Ramos (cell line): ENCODE data around the gene UGGT2.
"Not testable (repeated sequence)": the region's sequence is repeated elsewhere in the genome, so short reads cannot be mapped to it uniquely, and the experiment has no call there.

ENCODE experiments used
- in situ Hi-C: fragments of 300-500 bp; cut with MboI; formaldehyde crosslinking; loops from one replicate; pipeline ENCODE4 v1.14.3; 2022; ENCODE audit warnings: low sequenced_read_pairs; ENCODE audit not compliant: unreplicated experiment

UGGT2 gene

DNA sequence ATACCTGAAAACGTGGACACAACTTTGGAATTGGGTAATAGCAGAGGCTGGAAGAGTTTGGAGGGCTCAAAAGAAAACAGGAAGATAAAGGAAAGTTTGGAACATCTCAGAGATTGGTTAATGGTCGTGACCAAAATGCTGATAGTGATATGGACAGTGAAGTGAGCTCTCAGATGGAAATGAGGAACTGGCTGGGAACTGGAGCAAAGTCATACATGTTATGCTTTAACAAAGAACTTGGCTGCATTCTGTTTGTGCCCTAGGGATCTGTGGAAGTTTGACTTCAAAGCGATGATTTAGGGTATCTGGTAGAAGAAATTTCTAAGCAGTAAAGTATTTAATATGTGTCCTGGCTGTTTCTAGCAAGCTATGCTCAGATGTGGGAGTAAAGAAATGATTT lies 240.1 kb downstream of the UGGT2 start:
- in situ Hi-C loops = no loop called here

DNA sequence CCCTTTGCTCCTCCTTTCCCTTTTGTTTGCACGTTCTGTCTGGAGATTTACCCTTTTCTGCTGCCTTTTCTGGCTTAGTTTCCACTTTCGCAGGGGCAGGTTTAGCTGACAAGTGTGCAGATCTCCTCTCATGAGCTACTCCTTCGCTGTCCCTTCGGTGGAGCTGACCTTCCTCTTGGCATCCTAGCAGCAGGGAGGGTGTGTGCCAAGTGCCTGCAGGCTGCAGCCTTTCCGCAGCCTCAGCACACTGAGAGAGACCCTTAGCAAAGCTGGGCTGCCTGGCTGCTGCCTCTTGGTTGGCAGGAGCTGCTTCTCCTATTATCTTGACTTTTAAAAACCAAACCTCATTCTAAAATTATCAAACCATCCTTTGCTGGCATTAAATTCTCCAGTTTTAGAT lies 243.8 kb downstream of the UGGT2 start:
- in situ Hi-C loops = no loop called here

DNA sequence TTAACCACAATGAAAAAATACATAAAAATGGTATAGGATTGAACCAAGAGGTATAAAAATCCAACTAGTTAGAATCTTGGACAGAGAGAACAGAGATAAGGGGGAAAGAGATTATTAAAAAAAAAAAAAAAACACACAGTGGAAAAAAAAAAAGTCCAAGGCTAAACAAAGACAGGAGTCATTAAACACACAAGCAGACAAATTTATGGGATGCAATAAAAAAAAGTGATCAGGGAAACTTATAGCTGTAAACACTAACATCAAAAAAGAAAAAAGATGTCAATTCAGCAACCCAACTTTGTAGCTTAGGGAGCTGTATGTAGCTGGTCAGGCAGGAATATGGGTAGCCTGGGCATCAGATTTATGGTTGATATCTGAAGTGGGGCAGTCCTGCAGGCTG lies 247.3 kb downstream of the UGGT2 start:
- in situ Hi-C loops = no loop called here

DNA sequence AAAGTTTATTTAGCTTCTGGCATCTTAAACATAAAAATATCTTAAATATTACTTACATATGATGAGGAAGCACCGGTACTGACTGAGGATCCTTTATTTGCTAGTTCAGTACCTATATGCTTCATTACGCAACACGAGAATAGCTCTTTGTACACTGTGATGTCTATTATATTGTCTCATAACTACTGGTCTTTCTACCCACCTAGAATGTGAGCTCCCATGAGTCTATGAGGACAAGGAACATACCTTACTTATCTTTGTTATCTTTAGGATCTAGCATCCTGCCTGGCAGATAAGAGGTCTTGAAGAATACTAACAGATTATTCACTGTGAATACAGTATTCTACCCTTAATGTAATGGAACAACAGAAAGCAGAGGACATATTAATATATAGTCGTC lies 251.4 kb downstream of the UGGT2 start:
- in situ Hi-C loops = no loop called here

DNA sequence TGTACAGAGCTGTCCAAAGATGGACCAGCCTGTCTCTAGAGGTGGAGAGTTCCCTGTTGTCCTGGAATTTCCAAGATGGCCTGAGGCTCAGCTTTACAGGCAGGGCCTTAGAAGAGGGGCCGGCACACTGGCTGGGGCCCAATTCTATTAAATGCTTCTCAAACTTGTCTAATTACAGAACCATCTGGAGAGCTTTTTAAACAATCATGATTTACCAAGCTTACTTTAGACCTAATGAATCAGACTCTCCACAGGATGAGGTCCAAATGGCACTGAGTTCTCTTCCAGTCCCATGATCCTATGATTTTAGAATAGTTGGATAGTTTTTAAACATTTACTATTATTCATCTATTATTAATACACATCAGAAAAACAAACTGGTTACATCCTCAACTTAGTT lies 252.8 kb downstream of the UGGT2 start:
- in situ Hi-C loops = no loop called here

DNA sequence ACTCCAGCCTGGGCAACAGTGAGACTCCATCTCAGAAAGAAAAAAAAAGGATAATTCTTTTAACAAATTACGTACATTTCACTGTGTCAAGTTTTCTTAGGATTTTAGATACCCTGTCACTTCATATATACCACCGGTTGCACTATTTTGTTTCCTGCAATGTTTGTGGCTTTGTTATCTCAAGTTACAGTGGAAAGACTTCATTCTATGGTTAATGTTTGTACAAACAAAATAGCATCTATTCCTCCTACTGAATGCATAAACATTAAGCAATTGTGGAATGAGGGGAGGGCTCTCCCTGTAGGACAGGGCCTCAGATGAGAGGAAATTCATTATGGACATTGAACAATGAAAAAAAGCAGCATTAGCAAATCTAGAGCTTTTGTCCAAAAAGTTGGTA lies 256.2 kb downstream of the UGGT2 start:
- in situ Hi-C loops = no loop called here

DNA sequence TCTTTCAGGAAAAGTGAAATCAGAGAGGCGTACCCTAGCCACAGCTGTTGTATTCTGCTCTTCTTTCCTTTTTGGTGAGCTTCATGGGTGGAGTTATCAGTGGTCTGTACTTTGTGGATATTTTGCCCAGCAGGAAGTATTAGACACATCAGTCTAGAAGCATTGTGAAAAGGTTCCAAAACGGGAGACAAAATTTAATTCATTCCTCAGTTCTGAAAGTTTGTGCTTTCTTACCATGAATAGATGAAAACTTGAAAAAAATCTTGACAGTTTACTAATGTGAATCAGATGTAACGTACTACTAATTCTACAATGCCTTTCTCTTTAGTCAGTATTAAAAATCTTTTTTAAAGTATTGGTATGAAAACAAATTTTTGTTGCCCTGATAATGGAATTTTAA lies 259.4 kb downstream of the UGGT2 start:
- in situ Hi-C loops = no loop called here

DNA sequence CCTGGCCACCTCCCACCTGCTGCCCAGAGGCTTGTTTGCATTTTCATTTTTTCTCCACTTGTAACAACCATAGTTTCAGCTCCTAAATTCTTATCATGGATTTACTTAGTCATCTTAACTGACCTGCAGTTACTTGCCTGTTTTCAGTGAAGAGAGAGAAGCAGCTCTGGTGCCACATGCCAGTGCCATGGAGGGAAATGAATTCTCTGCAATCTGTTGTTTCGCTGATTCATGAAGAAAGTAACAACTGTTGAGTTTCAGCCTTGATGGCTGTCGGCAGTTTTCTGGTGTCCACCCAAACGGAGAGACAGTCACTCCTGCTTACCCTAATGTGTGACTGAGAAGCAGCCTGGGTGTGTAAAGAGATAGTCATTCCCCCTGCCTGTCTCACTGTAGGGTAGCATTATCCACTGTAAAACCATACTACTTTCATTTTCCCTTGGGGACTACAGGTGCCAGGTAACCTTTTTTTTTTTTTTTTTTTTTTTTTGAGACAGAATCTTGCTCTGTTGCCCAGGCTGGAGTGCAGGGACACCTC lies 260.1 kb downstream of the UGGT2 start:
- in situ Hi-C loops = no loop called here

DNA sequence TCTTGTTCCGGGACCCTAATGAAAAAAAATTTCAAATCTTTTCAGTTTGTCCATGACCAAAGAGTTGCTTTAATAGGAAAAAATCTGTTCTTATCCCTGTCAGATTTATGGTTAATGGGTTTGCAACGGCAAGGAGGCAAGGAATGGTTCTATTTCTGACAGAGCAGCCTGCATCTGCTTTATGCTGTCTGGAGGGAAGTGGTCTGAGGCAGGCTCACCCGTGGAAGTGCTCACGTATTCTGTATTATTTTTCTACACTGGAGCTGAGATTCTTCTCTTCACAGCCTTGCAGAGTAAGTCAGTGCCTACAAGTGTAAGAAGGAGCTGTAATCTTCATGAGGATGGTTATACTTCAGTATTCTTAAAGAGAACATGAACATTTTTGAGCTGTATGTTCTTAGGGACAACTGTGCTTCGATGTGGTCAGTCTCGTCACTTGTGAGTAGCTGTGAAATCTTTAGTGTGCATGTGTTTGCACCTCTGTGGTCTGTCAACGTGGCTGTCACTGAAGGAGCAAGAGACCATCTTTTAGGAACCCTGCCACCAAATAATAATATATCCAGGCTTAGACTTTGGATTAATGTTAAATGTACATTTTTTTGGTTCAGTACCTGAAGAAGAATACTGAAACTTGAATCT lies 262.0 kb downstream of the UGGT2 start:
- in situ Hi-C loops = no loop called here

DNA sequence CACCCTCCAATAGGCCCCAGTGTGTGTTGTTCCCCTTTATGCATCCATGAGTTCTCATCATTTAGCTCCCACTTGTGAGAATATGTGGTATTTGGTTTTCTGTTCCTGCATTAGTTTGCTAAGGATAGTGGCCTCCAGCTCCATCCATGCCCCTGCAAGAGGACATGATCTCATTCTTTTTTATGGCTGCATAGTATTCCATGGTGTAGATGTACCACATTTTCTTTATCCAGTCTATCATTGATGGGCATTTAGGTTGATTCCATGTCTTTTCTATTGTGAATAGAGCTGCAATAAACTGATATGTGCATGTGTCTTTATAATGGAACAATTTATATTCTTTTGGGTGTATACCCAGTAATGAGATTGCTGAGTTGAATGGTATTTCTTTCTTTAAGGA lies 263.9 kb downstream of the UGGT2 start:
- in situ Hi-C loops = not testable (repeated sequence)

DNA sequence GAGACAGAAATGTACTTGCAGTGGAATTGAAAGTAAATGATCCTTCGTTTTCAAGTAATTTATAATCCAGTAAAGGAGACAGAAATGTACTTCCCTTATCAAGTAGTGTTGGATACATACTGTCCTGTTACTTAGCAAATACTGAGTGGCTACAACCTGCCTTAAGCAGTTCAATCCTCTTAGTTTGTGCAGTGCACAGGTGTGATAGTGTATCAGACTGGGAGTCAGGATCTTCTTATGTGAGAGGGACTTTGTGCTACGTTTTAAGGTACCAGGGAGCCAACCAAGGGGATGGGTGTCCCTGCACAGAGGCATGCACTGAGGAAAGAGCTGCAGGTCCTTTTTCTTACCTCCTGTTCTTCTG lies 265.1 kb downstream of the UGGT2 start:
- in situ Hi-C loops = no loop called here

DNA sequence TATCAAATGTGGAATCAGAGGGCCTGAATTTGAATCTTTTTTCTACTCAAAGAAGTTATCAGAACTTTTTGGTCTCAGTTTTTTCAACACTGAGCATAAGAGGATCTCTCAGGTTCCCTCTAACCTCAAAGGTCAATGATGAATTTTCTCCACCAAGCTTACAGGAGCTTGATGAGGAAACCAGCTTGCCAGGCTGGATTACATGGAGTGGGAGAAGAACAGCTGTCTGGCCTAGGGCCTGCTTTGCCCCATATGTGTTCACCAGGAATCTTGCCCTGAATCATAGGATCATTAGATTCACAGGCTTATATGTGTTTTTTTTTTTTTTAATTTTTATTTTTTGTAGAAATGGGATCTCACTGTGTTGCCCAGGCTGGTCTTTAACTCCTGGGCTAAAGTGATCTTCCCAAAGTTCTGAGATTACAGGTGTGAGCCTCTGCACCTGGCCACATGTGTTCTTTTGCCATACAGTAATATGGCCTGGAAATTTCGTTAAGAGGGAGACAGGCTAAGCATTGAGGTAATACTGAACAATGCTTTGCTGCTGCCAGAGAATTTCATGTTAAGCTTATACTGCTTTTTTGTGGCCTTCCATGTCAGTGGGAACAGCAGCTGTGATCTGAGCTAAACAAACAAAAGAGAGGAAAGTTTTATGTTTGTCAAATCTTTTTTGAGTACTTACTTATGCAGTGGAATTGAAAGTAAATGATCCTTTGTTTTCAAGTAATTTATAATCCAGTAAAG lies 265.7 kb downstream of the UGGT2 start:
- in situ Hi-C loops = no loop called here

DNA sequence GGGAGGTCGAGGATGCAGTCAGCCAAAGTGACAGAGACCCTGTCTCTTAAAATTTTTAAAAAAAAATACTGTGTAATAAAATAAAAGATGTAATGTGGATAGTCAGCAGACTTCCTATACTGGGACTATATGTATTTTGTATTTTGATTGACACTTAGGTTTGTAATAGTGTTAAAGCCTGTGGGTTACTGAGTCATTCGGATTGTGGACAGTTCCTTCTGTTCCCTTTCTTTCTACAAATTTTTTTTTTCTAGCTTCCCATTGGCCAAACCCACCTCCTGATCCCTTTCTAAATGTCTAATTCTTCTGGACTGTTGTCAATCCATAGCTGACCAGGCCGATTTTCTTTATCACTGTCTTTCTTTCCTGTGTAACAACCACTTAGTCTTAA lies 268.3 kb downstream of the UGGT2 start:
- in situ Hi-C loops = no loop called here

DNA sequence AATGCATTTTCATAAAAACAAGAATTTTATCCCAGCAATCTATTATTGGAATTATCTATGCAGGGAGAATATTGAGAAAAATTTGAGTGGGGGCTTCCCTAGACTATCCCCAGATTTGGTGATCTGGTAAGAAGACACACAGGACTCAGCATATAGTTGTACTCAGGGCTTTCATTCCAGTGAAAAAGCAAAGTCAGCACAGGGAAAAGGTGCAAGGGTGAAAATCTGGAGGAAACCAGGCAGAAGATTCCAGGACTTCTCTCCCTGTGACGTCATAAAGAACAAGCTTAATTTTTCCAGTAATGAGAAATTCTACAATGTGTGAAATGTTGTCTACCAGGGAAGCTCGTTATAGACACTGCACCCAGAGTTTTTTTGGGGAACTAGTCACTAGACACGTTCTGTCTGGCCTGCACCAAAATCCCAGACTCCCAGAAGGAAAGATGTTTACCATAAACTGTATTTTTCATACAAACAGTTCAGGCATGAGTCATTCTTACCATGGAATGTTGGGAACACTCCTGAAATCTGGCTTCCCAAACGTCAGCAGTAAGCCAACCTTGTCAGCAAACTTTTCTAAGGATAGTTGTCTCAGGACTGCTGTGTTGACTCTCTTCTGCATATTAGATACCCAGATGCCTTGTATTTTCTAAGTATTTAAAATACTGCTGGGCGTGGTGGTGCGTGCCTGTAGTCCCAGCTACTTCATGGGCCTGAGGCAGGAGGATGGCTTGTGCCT lies 268.9 kb downstream of the UGGT2 start:
- in situ Hi-C loops = no loop called here

DNA sequence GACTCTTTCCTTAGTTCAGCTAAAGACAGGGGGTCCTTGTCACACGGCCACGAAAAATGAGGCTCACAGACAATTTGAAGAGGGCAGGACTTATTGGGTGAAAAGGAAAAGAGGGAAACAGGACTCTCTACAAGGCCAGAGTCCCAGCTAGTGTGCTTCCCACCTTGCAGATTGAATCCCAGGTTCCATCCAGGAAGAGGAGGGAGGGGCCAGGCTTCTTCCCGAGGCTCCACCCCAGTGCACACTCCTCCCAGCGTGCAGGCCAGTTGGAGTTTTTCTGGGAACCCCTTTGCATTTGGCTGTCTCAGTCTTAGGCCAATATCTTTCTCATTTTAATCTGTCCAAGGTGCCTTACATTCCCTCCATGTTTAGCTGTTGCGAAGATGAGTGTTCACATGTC lies 269.5 kb downstream of the UGGT2 start:
- in situ Hi-C loops = no loop called here

DNA sequence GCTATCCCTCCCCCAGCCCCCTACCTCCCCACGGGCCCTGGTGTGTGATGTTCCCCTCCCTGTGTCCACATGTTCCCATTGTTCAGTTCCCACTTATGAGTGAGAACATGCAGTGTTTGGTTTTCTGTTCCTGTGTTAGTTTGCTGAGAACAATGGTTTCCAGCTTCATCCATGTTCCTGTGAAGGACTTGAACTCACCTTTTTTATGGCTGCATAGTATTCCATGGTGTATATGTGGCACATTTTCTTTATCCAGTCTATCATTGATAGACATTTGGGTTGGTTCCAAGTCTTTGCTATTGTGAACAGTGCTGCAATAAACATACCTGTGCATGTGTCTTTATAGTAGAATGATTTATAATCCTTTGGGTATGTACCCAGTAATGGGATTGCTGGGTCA lies 271.3 kb downstream of the UGGT2 start:
- in situ Hi-C loops = not testable (repeated sequence)

DNA sequence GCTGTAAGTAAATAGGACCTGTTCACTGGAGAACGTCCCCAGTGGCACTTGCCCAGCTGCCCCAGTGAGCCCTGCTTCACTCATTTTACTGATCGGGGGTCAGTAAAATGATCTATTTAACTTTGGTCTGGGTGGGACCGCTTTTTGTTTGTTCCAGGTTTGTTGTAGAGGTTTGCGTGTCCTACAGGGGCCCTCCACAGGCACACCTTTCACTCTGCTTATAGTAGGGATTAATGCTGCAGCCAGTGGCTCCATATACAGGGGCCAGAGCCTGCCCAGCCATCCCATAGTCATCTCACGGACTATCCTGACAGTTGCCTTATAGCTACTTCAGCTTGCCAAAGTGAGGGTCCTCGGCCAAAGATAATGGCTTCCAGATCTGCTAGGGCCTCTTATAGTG lies 272.2 kb downstream of the UGGT2 start:
- in situ Hi-C loops = no loop called here

DNA sequence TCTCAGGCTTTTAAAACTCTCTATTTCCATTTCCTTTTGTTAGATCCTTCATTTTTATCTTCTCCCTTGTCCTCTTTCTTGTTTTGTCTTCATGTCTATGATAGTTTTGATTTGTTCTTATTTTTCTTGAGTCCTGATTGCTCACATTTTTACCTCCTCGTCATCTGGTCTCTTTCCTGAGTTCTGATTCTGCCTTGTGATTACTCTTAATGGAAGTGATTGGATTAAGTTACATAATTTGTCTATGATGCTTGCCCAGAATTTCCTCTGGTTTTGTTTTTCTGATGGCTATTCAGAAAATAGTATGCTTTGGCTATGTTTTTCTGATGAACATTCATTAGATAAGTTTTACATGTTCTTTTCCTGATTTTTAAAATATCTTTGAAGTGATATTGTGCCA lies 273.7 kb downstream of the UGGT2 start:
- in situ Hi-C loops = no loop called here

DNA sequence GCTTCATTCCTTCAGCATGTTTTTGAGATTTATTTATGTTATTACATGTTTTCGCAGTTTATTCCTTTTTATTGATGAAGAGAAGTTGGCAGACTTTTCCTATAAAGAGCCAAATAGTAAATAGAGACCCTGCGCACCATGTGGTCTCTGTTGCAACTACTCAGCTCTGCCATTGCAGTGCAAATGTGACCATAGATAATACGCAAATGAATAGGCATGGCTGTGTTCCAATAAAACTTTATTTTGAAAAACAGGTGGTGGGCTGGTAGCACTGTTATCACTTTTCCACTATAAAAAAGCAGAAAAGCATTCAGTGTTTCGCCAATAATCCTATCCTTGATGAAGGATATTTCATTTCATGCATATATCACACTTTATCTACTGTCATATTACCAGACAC lies 281.3 kb downstream of the UGGT2 start:
- in situ Hi-C loops = no loop called here

DNA sequence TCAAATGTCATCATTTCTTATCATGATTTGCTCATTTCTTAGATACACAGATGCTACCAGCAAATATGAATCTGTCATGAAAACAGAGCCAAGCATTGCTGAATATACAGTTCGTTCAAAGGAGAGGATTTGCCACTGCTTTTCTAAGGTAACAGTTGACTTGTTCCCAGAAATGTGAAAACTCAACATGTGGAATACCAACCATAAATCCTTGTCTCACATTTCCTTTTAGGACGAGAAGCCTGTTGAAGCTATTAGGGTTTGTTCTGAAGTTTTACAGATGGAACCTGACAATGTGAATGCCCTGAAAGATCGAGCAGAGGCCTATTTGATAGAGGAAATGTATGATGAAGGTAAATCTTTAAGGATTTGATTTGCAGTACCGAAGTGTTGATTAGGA lies 289.6 kb downstream of the UGGT2 start:
- in situ Hi-C loops = no loop called here

DNA sequence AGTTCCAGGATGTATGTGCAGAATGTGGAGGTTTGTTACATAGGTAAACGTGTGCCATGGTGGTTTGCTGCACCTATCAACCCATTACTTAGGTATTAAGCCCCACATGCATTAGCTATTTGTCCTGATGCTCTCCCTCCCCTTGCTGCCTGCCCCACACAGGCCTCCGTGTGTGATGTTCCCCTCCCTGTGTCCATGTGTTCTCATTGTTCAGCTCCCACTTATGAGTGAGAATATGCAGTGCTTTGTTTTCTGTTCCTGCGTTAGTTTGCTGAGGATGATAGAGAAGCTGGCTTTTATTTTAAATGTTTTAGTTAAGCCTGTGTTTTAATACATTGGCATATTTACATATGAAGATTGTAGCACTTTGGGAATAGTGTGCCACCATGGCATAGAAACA lies 290.6 kb downstream of the UGGT2 start:
- in situ Hi-C loops = not testable (repeated sequence)
